HepG2 (cell line): ENCODE data around the gene RHOT2.
A peak's percentile ranks its signal among the peaks of the same experiment; 100 is the strongest.

Source experiments
- FOSL2 ChIP-seq: sonication (generic); formaldehyde crosslinking; IDR thresholded peaks from 2 replicates; pipeline ENCODE4 v1.4.0; 2020; ENCODE audit warnings: missing genetic modification reagents
- RBM22 ChIP-seq: fragments of 200-400 bp; formaldehyde crosslinking; optimal IDR thresholded peaks from 2 replicates; pipeline ENCODE3; 2017; ENCODE audit warnings: mild to moderate bottlenecking, low read length, moderate library complexity
- RFX3 ChIP-seq: IDR thresholded peaks from 2 replicates; pipeline ENCODE4 v1.6.1; 2016; ENCODE audit warnings: missing biosample characterization, missing genetic modification reagents
- SETDB1 ChIP-seq: sonication (generic); formaldehyde crosslinking; IDR thresholded peaks from 2 replicates; pipeline ENCODE4 v1.5.1; 2020; ENCODE audit warnings: missing genetic modification reagents, mild to moderate bottlenecking, borderline replicate concordance
- ZHX2 ChIP-seq, 2 experiments: sonication (generic) in 1 of 2; formaldehyde crosslinking in 1 of 2; IDR thresholded peaks; 2 replicates each; pipeline versions ENCODE4 v1.6.1 to v1.9.0; 2014 to 2022; ENCODE audit warnings: antibody characterized with exemption in 1 of 2, borderline replicate concordance in 1 of 2, inconsistent platforms in 1 of 2, low read depth in 1 of 2, missing genetic modification reagents in 1 of 2
- ZNF550 ChIP-seq: sonication (generic); formaldehyde crosslinking; IDR thresholded peaks from 2 replicates; pipeline ENCODE4 v1.4.0; 2020; ENCODE audit warnings: mild to moderate bottlenecking, missing genetic modification reagents, borderline replicate concordance
- ZNF749 ChIP-seq: sonication (generic); formaldehyde crosslinking; IDR thresholded peaks from 2 replicates; pipeline ENCODE4 v1.8.0; 2022; ENCODE audit warnings: mild to moderate bottlenecking, missing genetic modification reagents, moderate library complexity, borderline replicate concordance
- TF ChIP-seq, protein P1 (sequence below): sonication (generic); formaldehyde crosslinking; IDR thresholded peaks from 2 replicates; pipeline ENCODE4; 2020; ENCODE audit warnings: missing genetic modification reagents, mild to moderate bottlenecking, borderline replicate concordance

DNA sequence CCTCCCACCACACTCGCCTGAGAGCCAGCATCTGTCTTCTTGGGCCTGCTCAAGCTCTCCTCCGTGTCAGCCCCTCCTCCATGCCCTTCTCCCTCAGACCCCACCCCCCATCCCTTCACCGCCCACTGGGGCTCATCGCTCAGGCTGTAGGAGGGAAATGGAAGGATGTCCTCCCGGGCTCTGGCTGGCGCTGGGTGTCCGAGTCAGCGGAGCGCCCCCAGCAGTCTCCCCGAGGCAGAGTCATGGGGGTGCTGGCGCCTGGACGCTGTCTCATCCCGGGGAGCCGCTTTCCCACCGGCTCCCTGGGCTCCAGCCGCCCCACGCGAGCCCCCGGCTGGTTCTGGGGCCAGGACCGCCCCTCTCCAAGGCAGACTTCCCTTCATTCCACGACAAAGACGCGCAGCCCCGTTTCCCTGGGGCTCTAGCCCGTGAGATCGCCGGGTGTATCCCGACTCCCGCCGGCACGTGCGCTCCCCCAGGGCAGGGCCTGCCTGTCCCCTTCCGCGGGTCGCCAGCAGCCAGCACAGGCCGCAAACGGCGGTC lies 52.6 kb downstream of the RHOT2 start:
- TF ChIP-seq, protein P1, sequence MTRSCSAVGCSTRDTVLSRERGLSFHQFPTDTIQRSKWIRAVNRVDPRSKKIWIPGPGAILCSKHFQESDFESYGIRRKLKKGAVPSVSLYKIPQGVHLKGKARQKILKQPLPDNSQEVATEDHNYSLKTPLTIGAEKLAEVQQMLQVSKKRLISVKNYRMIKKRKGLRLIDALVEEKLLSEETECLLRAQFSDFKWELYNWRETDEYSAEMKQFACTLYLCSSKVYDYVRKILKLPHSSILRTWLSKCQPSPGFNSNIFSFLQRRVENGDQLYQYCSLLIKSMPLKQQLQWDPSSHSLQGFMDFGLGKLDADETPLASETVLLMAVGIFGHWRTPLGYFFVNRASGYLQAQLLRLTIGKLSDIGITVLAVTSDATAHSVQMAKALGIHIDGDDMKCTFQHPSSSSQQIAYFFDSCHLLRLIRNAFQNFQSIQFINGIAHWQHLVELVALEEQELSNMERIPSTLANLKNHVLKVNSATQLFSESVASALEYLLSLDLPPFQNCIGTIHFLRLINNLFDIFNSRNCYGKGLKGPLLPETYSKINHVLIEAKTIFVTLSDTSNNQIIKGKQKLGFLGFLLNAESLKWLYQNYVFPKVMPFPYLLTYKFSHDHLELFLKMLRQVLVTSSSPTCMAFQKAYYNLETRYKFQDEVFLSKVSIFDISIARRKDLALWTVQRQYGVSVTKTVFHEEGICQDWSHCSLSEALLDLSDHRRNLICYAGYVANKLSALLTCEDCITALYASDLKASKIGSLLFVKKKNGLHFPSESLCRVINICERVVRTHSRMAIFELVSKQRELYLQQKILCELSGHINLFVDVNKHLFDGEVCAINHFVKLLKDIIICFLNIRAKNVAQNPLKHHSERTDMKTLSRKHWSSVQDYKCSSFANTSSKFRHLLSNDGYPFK (CRISPR knock-in tag), result peak; percentile 48; the same call in 1 of the 2 replicates
- TF ChIP-seq RBM22 (no peak), ZNF550 (CRISPR knock-in tag) (no peak), RFX3 (CRISPR knock-in tag) (no peak), ZHX2 (IDR thresholded peaks at IDR 0.05; ENCODE audit: low read depth) (no peak), ZHX2 (CRISPR knock-in tag; IDR thresholded peaks at IDR 0.05; ENCODE audit: borderline replicate concordance) (no peak), FOSL2 (CRISPR knock-in tag) (no peak), SETDB1 (CRISPR knock-in tag) (no peak), ZNF749 (CRISPR knock-in tag) (no peak)
